HepG2 (cell line): ENCODE data around the gene GAL3ST2. TPM values are rescaled to one million over a fixed set of nuclear protein-coding genes. Genes with fewer than 3 reads are reported as not detected.

Experiments used
- ARNT2 ChIP-seq: sonication (generic); formaldehyde crosslinking; IDR thresholded peaks from 2 replicates; pipeline ENCODE4 v1.8.0; 2022; ENCODE audit warnings: mild to moderate bottlenecking, low read depth, missing genetic modification reagents, moderate library complexity
- PLRG1 ChIP-seq: fragments of 450-650 bp; conservative IDR thresholded peaks from 2 replicates; pipeline ENCODE4 v1.6.1; 2016
- RFX3 ChIP-seq: IDR thresholded peaks from 2 replicates; pipeline ENCODE4 v1.6.1; 2016; ENCODE audit warnings: missing biosample characterization, missing genetic modification reagents
- SALL2 ChIP-seq: sonication (generic); formaldehyde crosslinking; IDR thresholded peaks from 2 replicates; pipeline ENCODE4 v1.8.1; 2023; ENCODE audit warnings: mild to moderate bottlenecking, missing genetic modification reagents, inconsistent platforms
- SRSF9 ChIP-seq: fragments of 200-400 bp; formaldehyde crosslinking; IDR thresholded peaks from 2 replicates; pipeline ENCODE4 v1.6.1; 2018; ENCODE audit warnings: borderline replicate concordance, mild to moderate bottlenecking, low read depth, low read length; ENCODE audit not compliant: insufficient read depth, poor library complexity, severe bottlenecking
- ZFP62 ChIP-seq: sonication (generic); formaldehyde crosslinking; IDR thresholded peaks from 2 replicates; pipeline ENCODE4 v1.4.0; 2020; ENCODE audit warnings: missing genetic modification reagents
- ZNF234 ChIP-seq: sonication (generic); formaldehyde crosslinking; conservative IDR thresholded peaks from 2 replicates; pipeline ENCODE4 v1.5.1; 2020; ENCODE audit warnings: mild to moderate bottlenecking, missing genetic modification reagents
- ZNF317 ChIP-seq: sonication (generic); formaldehyde crosslinking; IDR thresholded peaks from 2 replicates; pipeline ENCODE4 v1.5.0; 2020; ENCODE audit warnings: mild to moderate bottlenecking, missing genetic modification reagents
- ZNF614 ChIP-seq: IDR thresholded peaks from 2 replicates; pipeline ENCODE4 v1.6.1; 2018; ENCODE audit warnings: missing biosample characterization, missing genetic modification reagents, inconsistent platforms, borderline replicate concordance
- ZNF713 ChIP-seq: sonication (generic); formaldehyde crosslinking; IDR thresholded peaks from 2 replicates; pipeline ENCODE4 v1.4.0; 2020; ENCODE audit warnings: mild to moderate bottlenecking, missing genetic modification reagents
- ZNF766 ChIP-seq: sonication (generic); formaldehyde crosslinking; IDR thresholded peaks from 2 replicates; pipeline ENCODE4 v1.5.0; 2020; ENCODE audit warnings: missing genetic modification reagents, borderline replicate concordance
- polyA plus RNA-seq, 8 experiments: library from polyadenylated mRNA; depleted of rRNA in 3 of 8; stranded (reverse) in 7 of 8; unstranded in 1 of 8; fragments of >200 nt; fragmentation: Illumina TruSeq in 4 of 8; extraction: Trizol in 4 of 8; gene quantifications; 2 replicates each; pipeline versions ENCODE4 v1.2.1 to v1.2.3, GENCODE V29; 2011 to 2016; ENCODE audit warnings: low read depth in 4 of 8, missing spikeins in 1 of 8, mixed read lengths in 1 of 8; ENCODE audit not compliant: insufficient read depth in 1 of 8
- total RNA-seq, 5 experiments: library from RNA; depleted of rRNA; stranded (reverse); fragments of >200 nt; fragmentation: Illumina TruSeq; extraction: Trizol; gene quantifications; 2 replicates each; pipeline ENCODE4 v1.2.3, GENCODE V29; 2016; ENCODE audit warnings: low read depth in 1 of 5
- TF ChIP-seq, protein P1 (sequence below): sonication (generic); formaldehyde crosslinking; IDR thresholded peaks from 2 replicates; pipeline ENCODE4 v1.8.1; 2022; ENCODE audit warnings: low read depth, mild to moderate bottlenecking, missing genetic modification reagents
- TF ChIP-seq, protein P2 (sequence below), 2 experiments: sonication (generic) in 1 of 2; formaldehyde crosslinking in 1 of 2; IDR thresholded peaks; 2 replicates each; pipeline versions ENCODE4 v1.6.1 to v1.9.0; 2014 to 2022; ENCODE audit warnings: antibody characterized with exemption in 1 of 2, borderline replicate concordance in 1 of 2, inconsistent platforms in 1 of 2, low read depth in 1 of 2, missing genetic modification reagents in 1 of 2
- TF ChIP-seq, protein P3 (sequence below): sonication (generic); formaldehyde crosslinking; IDR thresholded peaks from 2 replicates; pipeline ENCODE4 v1.5.0; 2020; ENCODE audit warnings: missing genetic modification reagents
- TF ChIP-seq, protein P4 (sequence below): sonication (generic); formaldehyde crosslinking; IDR thresholded peaks from 2 replicates; pipeline ENCODE4 v1.5.1; 2020; ENCODE audit warnings: mild to moderate bottlenecking, missing genetic modification reagents

The GAL3ST2 gene
- total and polyA plus RNA-seq, 2 of the 13 experiments (the other 11 are each of a cell fraction or from before 2014, with no cell fraction given) = 0.17 to 0.20 TPM

DNA sequence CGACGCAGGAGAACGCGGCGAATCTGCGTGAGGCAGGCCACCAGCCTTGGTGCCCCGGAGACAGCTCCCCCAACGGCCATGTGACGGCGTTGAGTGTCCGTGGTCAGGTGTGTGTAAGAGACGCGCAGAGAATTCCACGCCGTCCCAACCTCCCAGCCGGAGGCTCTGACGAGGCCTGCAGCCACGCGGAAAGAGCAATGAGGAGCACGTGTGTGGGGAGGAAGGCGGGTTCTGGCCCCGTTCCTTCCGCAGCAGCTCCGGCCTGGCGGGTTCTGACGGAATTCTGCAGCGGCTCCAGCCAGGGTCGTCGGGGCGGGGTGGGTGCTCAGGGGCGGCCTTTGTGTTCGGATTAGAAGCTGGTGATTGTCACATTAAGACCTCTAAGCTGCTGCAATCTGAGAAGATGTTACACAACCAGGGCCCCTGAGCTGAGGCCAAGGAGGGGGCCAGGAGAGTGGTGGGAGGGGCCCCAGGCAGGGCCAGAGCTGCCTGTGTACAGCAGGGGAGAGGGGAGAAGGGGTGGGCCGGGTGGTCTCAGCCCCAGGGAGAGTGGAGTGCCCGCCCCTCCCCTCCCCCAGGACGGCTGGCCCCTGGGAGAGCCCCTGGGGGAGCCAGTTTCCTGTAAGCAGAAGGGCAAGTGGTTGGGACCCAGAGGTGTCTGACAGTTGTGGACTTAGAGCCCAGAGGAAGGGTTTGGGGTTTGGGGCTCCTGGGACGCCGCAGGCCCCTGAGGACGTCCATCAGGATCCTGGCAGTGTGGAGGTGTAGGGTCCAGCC lies 5.1 kb upstream of the GAL3ST2 start (continued):
- TF ChIP-seq, protein P1, sequence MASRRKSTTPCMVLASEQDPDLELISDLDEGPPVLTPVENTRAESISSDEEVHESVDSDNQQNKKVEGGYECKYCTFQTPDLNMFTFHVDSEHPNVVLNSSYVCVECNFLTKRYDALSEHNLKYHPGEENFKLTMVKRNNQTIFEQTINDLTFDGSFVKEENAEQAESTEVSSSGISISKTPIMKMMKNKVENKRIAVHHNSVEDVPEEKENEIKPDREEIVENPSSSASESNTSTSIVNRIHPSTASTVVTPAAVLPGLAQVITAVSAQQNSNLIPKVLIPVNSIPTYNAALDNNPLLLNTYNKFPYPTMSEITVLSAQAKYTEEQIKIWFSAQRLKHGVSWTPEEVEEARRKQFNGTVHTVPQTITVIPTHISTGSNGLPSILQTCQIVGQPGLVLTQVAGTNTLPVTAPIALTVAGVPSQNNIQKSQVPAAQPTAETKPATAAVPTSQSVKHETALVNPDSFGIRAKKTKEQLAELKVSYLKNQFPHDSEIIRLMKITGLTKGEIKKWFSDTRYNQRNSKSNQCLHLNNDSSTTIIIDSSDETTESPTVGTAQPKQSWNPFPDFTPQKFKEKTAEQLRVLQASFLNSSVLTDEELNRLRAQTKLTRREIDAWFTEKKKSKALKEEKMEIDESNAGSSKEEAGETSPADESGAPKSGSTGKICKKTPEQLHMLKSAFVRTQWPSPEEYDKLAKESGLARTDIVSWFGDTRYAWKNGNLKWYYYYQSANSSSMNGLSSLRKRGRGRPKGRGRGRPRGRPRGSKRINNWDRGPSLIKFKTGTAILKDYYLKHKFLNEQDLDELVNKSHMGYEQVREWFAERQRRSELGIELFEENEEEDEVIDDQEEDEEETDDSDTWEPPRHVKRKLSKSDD (CRISPR knock-in tag) = no peak; the same call in 1 of the 2 replicates
- TF ChIP-seq SALL2 (CRISPR knock-in tag) (0 out of 2 replicates have a peak, but pooled peaks have one; percentile 57), ZNF713 (CRISPR knock-in tag) (peak; percentile 58; the same call in 1 of the 2 replicates), ZNF234 (no peak), ZNF317 (CRISPR knock-in tag) (peak; percentile 25), ZNF614 (CRISPR knock-in tag) (peak; percentile 61; the same call in 1 of the 2 replicates), ZFP62 (no peak), RFX3 (CRISPR knock-in tag) (no peak), ARNT2 (CRISPR knock-in tag) (peak; percentile 96), SRSF9 (no peak), PLRG1 (no peak), ZNF766 (CRISPR knock-in tag) (no peak)
- TF ChIP-seq, protein P2, sequence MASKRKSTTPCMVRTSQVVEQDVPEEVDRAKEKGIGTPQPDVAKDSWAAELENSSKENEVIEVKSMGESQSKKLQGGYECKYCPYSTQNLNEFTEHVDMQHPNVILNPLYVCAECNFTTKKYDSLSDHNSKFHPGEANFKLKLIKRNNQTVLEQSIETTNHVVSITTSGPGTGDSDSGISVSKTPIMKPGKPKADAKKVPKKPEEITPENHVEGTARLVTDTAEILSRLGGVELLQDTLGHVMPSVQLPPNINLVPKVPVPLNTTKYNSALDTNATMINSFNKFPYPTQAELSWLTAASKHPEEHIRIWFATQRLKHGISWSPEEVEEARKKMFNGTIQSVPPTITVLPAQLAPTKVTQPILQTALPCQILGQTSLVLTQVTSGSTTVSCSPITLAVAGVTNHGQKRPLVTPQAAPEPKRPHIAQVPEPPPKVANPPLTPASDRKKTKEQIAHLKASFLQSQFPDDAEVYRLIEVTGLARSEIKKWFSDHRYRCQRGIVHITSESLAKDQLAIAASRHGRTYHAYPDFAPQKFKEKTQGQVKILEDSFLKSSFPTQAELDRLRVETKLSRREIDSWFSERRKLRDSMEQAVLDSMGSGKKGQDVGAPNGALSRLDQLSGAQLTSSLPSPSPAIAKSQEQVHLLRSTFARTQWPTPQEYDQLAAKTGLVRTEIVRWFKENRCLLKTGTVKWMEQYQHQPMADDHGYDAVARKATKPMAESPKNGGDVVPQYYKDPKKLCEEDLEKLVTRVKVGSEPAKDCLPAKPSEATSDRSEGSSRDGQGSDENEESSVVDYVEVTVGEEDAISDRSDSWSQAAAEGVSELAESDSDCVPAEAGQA (IDR thresholded peaks at IDR 0.05; ENCODE audit: low read depth) = peak; percentile 68
- TF ChIP-seq, protein P2 (CRISPR knock-in tag; IDR thresholded peaks at IDR 0.05; ENCODE audit: borderline replicate concordance) = no peak; the same call in none of the 2 replicates
- TF ChIP-seq, protein P3, sequence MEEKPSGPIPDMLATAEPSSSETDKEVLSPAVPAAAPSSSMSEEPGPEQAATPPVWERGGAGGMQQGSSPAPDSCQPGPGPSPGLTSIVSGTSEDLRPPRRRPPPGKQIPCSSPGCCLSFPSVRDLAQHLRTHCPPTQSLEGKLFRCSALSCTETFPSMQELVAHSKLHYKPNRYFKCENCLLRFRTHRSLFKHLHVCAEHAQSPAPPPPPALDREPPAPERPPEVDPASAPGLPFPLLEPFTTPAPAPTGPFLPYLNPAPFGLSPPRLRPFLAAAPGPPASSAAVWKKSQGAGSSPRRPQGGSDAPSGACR = 0 out of 2 replicates have a peak, but pooled peaks have one; percentile 31
- TF ChIP-seq, protein P4, sequence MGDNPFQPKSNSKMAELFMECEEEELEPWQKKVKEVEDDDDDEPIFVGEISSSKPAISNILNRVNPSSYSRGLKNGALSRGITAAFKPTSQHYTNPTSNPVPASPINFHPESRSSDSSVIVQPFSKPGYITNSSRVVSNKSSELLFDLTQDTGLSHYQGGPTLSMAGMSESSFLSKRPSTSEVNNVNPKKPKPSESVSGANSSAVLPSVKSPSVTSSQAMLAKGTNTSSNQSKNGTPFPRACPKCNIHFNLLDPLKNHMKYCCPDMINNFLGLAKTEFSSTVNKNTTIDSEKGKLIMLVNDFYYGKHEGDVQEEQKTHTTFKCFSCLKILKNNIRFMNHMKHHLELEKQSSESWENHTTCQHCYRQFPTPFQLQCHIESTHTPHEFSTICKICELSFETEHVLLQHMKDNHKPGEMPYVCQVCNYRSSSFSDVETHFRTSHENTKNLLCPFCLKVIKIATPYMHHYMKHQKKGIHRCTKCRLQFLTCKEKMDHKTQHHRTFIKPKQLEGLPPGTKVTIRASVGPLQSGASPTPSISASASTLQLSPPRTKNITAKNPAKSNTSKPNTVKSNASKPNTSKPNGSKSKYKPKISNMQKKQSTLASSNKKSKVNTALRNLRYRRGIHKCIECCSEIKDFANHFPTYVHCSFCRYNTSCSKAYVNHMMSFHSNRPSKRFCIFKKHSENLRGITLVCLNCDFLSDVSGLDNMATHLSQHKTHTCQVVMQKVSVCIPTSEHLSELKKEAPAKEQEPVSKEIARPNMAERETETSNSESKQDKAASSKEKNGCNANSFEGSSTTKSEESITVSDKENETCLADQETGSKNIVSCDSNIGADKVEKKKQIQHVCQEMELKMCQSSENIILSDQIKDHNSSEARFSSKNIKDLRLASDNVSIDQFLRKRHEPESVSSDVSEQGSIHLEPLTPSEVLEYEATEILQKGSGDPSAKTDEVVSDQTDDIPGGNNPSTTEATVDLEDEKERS (CRISPR knock-in tag) = 0 out of 2 replicates have a peak, but pooled peaks have one; percentile 57
